ENCODE results near the gene GREB1. TPM values are rescaled to one million over a fixed set of nuclear protein-coding genes. Genes with fewer than 3 reads are reported as not detected.

The GREB1 gene
- polyA plus RNA-seq, 1 of the 3 experiments (the other 2 are of a cell fraction): 2.9 TPM

DNA sequence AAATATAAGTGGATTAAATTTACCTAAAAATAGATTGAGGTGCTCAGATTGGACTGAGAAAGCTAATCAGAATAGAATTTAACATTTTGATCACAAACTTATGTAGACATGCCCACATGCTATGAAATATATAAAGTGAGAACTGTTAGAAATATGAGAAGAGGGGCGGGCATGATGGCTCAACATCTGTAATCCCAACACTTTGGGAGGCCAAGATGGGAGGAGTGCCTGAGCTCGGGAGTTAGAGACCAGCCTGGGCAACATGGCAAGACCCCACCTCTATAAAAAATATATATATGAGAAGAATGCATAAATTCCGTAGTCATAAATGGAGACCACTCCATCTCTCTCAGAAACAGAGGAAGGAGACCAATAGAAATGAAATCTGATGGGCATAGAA lies 110.4 kb downstream of the GREB1 start:
- H3K27me3 ChIP-seq (ENCODE audit: insufficient read depth): no peaks in the 10 kb centered on the region
- no peak overlapping the region for H3K4me2 ChIP-seq
- H2AFZ ChIP-seq (ENCODE audit: low read depth): no peak overlapping the region
- no peak for TF ChIP-seq ELF1 (IDR thresholded peaks at IDR 0.05)
- no peak for TF ChIP-seq POLR2AphosphoS5 (IDR thresholded peaks at IDR 0.05; ENCODE audit: low read depth, low read length)
- no peak for TF ChIP-seq MEF2A (IDR thresholded peaks at IDR 0.05; ENCODE audit: borderline replicate concordance, low read depth)
- TF ChIP-seq EZH2phosphoT487 (IDR thresholded peaks at IDR 0.05; ENCODE audit: borderline replicate concordance, low read depth): no peak
- TF ChIP-seq TEAD4 (IDR thresholded peaks at IDR 0.05; ENCODE audit: borderline replicate concordance, insufficient read depth): no peak
- TF ChIP-seq NFIC (IDR thresholded peaks at IDR 0.05; ENCODE audit: borderline replicate concordance): no peak
- no peak for TF ChIP-seq RXRA (IDR thresholded peaks at IDR 0.05; ENCODE audit: borderline replicate concordance, low read depth)
- TF ChIP-seq FOXM1 (IDR thresholded peaks at IDR 0.05; ENCODE audit: low read depth): no peak
- no peak for TF ChIP-seq FOXJ3 (CRISPR knock-in tag; IDR thresholded peaks at IDR 0.05)
- no peak for TF ChIP-seq GABPA (IDR thresholded peaks at IDR 0.05; ENCODE audit: low read depth)
- TF ChIP-seq, protein P1, sequence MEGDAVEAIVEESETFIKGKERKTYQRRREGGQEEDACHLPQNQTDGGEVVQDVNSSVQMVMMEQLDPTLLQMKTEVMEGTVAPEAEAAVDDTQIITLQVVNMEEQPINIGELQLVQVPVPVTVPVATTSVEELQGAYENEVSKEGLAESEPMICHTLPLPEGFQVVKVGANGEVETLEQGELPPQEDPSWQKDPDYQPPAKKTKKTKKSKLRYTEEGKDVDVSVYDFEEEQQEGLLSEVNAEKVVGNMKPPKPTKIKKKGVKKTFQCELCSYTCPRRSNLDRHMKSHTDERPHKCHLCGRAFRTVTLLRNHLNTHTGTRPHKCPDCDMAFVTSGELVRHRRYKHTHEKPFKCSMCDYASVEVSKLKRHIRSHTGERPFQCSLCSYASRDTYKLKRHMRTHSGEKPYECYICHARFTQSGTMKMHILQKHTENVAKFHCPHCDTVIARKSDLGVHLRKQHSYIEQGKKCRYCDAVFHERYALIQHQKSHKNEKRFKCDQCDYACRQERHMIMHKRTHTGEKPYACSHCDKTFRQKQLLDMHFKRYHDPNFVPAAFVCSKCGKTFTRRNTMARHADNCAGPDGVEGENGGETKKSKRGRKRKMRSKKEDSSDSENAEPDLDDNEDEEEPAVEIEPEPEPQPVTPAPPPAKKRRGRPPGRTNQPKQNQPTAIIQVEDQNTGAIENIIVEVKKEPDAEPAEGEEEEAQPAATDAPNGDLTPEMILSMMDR (IDR thresholded peaks at IDR 0.05): no peak
- no peak for TF ChIP-seq TCF12 (IDR thresholded peaks at IDR 0.05)
- TF ChIP-seq FOSL2 (IDR thresholded peaks at IDR 0.05; ENCODE audit: borderline replicate concordance, low read depth): no peak
- no peak for TF ChIP-seq NRF1 (IDR thresholded peaks at IDR 0.05; ENCODE audit: low read depth, low read length)
- TF ChIP-seq SMC3 (IDR thresholded peaks at IDR 0.05; ENCODE audit: low read depth, low read length): no peak
- TF ChIP-seq, protein P2, sequence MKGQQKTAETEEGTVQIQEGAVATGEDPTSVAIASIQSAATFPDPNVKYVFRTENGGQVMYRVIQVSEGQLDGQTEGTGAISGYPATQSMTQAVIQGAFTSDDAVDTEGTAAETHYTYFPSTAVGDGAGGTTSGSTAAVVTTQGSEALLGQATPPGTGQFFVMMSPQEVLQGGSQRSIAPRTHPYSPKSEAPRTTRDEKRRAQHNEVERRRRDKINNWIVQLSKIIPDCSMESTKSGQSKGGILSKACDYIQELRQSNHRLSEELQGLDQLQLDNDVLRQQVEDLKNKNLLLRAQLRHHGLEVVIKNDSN (IDR thresholded peaks at IDR 0.05; ENCODE audit: borderline replicate concordance, low read depth): no peak
- no peak for TF ChIP-seq RAD21 (IDR thresholded peaks at IDR 0.05; ENCODE audit: low read length)
- no peak for TF ChIP-seq SIN3A (IDR thresholded peaks at IDR 0.05; ENCODE audit: borderline replicate concordance, low read depth, low read length)
- TF ChIP-seq, protein P3, sequence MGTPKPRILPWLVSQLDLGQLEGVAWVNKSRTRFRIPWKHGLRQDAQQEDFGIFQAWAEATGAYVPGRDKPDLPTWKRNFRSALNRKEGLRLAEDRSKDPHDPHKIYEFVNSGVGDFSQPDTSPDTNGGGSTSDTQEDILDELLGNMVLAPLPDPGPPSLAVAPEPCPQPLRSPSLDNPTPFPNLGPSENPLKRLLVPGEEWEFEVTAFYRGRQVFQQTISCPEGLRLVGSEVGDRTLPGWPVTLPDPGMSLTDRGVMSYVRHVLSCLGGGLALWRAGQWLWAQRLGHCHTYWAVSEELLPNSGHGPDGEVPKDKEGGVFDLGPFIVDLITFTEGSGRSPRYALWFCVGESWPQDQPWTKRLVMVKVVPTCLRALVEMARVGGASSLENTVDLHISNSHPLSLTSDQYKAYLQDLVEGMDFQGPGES (IDR thresholded peaks at IDR 0.05; ENCODE audit: low read depth, low read length): no peak
- TF ChIP-seq, protein P4, sequence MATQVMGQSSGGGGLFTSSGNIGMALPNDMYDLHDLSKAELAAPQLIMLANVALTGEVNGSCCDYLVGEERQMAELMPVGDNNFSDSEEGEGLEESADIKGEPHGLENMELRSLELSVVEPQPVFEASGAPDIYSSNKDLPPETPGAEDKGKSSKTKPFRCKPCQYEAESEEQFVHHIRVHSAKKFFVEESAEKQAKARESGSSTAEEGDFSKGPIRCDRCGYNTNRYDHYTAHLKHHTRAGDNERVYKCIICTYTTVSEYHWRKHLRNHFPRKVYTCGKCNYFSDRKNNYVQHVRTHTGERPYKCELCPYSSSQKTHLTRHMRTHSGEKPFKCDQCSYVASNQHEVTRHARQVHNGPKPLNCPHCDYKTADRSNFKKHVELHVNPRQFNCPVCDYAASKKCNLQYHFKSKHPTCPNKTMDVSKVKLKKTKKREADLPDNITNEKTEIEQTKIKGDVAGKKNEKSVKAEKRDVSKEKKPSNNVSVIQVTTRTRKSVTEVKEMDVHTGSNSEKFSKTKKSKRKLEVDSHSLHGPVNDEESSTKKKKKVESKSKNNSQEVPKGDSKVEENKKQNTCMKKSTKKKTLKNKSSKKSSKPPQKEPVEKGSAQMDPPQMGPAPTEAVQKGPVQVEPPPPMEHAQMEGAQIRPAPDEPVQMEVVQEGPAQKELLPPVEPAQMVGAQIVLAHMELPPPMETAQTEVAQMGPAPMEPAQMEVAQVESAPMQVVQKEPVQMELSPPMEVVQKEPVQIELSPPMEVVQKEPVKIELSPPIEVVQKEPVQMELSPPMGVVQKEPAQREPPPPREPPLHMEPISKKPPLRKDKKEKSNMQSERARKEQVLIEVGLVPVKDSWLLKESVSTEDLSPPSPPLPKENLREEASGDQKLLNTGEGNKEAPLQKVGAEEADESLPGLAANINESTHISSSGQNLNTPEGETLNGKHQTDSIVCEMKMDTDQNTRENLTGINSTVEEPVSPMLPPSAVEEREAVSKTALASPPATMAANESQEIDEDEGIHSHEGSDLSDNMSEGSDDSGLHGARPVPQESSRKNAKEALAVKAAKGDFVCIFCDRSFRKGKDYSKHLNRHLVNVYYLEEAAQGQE (IDR thresholded peaks at IDR 0.05; ENCODE audit: low read depth, low read length): no peak
- no peaks in the 10 kb centered on the region for H3F3A ChIP-seq (replicated peaks; ENCODE audit: insufficient read depth)
- H3K9me2 ChIP-seq: no peaks in the 10 kb centered on the region
- no peak for DNase-seq
- H3K4me1 ChIP-seq (ENCODE audit: control insufficient read depth in 1 of 2, insufficient read depth in 2 of 2, low read depth in 1 of 2, low read length in 1 of 2): no peaks in the 10 kb centered on the region; a peak in 1 of 4 replicates
- H3K9ac ChIP-seq: no peak overlapping the region
- POLR2A ChIA-PET: no interaction called here
- WGBS (ENCODE audit: low lambda C conversion rate): 64% methylated on average over 3 of the region's 3 CpGs
- H3K36me3 ChIP-seq (replicated peaks in 1 of 2; ENCODE audit: control insufficient read depth in 1 of 2, insufficient read depth in 2 of 2, low read length in 1 of 2): peaks cover 0 to 9% of the 10 kb centered on the region in 2 experiments
- no peak overlapping the region for H3K27ac ChIP-seq (ENCODE audit: low read depth in 2 of 2, low read length in 1 of 2)
- H3K4me3 ChIP-seq (ENCODE audit: low read depth in 2 of 2, low read length in 1 of 2): no peak overlapping the region
- no peaks in the 10 kb centered on the region for H4K20me1 ChIP-seq (ENCODE audit: insufficient read depth)
- no peaks in the 10 kb centered on the region for H3K79me2 ChIP-seq (ENCODE audit: insufficient read depth)
- no peaks in the 10 kb centered on the region for H3K9me3 ChIP-seq
- CTCF ChIA-PET: interaction anchor here (1.9 kb wide), 1 partner anchor 13 kb away, joined by 7 read pairs; no protein-coding TSS in a partner anchor
